Activated CD4-positive, alpha-beta T cell treated with anti-CD3 and anti-CD28 coated beads, Interleukin-2, amount 50 U/mL, for 1 hour (primary cell): Measurements from ENCODE around the gene CHST6.
"Not testable (repeated sequence)": the region's sequence is repeated elsewhere in the genome, so short reads cannot be mapped to it uniquely, and the experiment has no call there.

Experiments
- DNase-seq: peaks from one replicate; pipeline ENCODE4 v3.0.0-alpha.2; 2020

CHST6 gene

GRCh38 chr16:75502916-75503605, 7.8 kb upstream of the CHST6 start:
- no peak for DNase-seq

- DNase-seq, result not testable (repeated sequence)
Measured at GRCh38 chr16:75501820-75502219, 6.6 kb upstream of the CHST6 start.

GRCh38 chr16:75501359-75501758, 6.1 kb upstream of the CHST6 start:
- DNase-seq, result no peak

GRCh38 chr16:75498605-75499322, 3.5 kb upstream of the CHST6 start:
- not testable (repeated sequence) for DNase-seq

GRCh38 chr16:75497558-75497957, 2.3 kb upstream of the CHST6 start:
- DNase-seq, result no peak

- no peak for DNase-seq
Measured at GRCh38 chr16:75494661-75495075, 573 bp downstream of the CHST6 start.

- DNase-seq, result no peak
Measured at GRCh38 chr16:75494184-75494583, 1.1 kb downstream of the CHST6 start.

- no peak for DNase-seq
Measured at GRCh38 chr16:75491876-75492275, 3.4 kb downstream of the CHST6 start.

- no peak for DNase-seq
Measured at GRCh38 chr16:75488322-75488721, 6.9 kb downstream of the CHST6 start.

GRCh38 chr16:75486676-75487313, 8.4 kb downstream of the CHST6 start:
- no peak for DNase-seq

GRCh38 chr16:75486014-75486675, 9.1 kb downstream of the CHST6 start:
- DNase-seq, result no peak

GRCh38 chr16:75485230-75486013, 9.8 kb downstream of the CHST6 start:
- DNase-seq, result no peak

- no peak for DNase-seq
Measured at GRCh38 chr16:75483222-75483621, 12.0 kb downstream of the CHST6 start.

GRCh38 chr16:75482434-75483205, 12.6 kb downstream of the CHST6 start:
- no peak for DNase-seq

GRCh38 chr16:75481475-75481874, 13.8 kb downstream of the CHST6 start:
- no peak for DNase-seq

- no peak for DNase-seq
Measured at GRCh38 chr16:75479421-75479990, 15.7 kb downstream of the CHST6 start.

GRCh38 chr16:75478480-75479345, 16.5 kb downstream of the CHST6 start:
- no peak for DNase-seq

- DNase-seq, result no peak
Measured at GRCh38 chr16:75477680-75478473, 17.4 kb downstream of the CHST6 start.

GRCh38 chr16:75476817-75477216, 18.4 kb downstream of the CHST6 start:
- DNase-seq, result no peak

- DNase-seq, result no peak
Measured at GRCh38 chr16:75475420-75475847, 19.8 kb downstream of the CHST6 start.
